GM20000 (cell line): ENCODE measurements around the gene OSBP2.
A peak's percentile ranks its signal among the peaks of the same experiment; 100 is the strongest.

ENCODE experiments used
- DNase-seq: peaks from one replicate; pipeline ENCODE4 v3.0.0; 2012; ENCODE audit warnings: low spot score
- TF ChIP-seq, protein P1 (sequence below): IDR thresholded peaks from 2 replicates; pipeline ENCODE4 v1.5.1; 2012; ENCODE audit warnings: mild to moderate bottlenecking, control low read depth; ENCODE audit errors: extremely low read depth, missing control alignments

OSBP2 gene, protein sequence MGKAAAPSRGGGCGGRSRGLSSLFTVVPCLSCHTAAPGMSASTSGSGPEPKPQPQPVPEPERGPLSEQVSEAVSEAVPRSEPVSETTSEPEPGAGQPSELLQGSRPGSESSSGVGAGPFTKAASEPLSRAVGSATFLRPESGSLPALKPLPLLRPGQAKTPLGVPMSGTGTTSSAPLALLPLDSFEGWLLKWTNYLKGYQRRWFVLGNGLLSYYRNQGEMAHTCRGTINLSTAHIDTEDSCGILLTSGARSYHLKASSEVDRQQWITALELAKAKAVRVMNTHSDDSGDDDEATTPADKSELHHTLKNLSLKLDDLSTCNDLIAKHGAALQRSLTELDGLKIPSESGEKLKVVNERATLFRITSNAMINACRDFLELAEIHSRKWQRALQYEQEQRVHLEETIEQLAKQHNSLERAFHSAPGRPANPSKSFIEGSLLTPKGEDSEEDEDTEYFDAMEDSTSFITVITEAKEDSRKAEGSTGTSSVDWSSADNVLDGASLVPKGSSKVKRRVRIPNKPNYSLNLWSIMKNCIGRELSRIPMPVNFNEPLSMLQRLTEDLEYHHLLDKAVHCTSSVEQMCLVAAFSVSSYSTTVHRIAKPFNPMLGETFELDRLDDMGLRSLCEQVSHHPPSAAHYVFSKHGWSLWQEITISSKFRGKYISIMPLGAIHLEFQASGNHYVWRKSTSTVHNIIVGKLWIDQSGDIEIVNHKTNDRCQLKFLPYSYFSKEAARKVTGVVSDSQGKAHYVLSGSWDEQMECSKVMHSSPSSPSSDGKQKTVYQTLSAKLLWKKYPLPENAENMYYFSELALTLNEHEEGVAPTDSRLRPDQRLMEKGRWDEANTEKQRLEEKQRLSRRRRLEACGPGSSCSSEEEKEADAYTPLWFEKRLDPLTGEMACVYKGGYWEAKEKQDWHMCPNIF

DNA sequence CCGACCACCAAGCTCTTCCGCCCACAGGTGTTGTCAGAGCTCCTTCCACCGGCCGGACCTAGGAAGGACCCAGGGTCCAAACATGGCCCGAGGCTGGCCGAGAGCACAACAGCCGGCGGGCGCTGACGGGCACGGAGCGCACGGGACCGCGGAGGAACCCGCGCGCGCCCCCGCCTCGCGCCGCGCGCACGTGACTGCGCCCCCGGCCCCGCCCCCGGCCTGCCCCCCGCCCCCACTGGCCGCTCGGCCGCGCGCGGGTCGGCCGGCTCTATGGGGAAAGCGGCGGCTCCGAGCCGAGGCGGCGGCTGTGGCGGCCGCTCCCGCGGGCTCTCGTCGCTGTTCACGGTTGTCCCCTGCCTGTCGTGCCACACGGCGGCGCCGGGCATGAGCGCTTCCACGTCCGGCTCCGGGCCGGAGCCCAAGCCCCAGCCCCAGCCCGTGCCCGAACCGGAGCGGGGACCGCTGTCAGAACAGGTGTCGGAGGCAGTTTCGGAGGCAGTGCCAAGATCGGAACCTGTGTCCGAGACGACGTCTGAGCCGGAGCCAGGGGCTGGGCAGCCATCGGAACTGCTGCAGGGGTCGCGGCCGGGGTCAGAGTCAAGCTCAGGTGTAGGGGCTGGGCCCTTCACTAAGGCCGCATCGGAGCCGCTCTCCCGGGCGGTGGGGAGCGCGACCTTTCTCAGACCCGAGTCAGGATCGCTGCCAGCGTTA, at the start of gene OSBP2:
Gene OSBP2 (plus strand): TSS at position 235 of the 711 bp plus-strand sequence. CDS start 36 bp downstream, at position 271.
- TF ChIP-seq, protein P1, sequence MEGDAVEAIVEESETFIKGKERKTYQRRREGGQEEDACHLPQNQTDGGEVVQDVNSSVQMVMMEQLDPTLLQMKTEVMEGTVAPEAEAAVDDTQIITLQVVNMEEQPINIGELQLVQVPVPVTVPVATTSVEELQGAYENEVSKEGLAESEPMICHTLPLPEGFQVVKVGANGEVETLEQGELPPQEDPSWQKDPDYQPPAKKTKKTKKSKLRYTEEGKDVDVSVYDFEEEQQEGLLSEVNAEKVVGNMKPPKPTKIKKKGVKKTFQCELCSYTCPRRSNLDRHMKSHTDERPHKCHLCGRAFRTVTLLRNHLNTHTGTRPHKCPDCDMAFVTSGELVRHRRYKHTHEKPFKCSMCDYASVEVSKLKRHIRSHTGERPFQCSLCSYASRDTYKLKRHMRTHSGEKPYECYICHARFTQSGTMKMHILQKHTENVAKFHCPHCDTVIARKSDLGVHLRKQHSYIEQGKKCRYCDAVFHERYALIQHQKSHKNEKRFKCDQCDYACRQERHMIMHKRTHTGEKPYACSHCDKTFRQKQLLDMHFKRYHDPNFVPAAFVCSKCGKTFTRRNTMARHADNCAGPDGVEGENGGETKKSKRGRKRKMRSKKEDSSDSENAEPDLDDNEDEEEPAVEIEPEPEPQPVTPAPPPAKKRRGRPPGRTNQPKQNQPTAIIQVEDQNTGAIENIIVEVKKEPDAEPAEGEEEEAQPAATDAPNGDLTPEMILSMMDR: no peak
- peak; percentile 70 for DNase-seq

DNA sequence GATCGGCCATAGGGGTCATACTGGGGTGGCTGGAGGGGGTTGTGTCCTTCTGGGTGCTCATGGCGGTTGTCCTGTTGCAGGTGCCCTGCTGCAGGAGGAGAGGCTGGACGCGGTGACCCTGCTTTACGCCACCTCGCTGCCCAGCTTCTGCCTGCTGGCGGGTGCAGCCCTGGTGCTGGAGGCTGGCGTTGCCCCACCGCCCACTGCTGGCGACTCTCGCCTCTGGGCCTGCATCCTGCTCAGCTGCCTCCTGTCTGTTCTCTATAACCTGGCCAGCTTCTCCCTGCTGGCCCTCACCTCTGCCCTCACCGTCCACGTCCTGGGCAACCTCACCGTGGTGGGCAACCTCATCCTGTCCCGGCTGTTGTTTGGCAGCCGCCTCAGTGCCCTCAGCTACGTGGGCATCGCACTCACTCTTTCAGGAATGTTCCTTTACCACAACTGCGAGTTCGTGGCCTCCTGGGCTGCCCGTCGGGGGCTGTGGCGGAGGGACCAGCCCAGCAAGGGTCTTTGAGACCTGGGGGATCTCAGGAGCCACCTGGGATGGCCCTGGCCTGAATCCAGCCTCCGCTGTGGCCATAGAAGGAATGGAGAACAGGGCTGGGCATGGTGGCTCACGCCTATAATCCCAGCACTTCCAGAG, 48.0 kb upstream of the OSBP2 start:
- TF ChIP-seq, protein P1: no peak

DNA sequence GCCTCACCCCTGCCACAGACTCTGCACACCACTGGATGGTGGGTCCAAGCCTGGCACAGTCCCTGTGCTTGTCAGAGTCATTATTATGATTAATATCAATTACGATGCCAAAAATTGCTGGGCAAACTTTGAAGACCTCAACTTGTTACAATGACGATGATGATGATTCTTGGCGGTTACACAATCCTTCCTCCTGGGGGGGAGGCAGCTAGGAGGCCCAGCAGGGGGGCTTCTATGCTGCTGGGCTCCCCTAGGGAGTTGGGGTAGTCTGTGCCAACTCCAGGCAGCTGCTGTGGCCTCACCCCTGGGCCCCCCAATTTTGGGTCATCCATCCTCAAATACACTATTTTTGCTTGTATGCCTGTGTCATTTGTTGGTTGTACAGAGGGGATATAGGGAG, 47.1 kb upstream of the OSBP2 start:
- TF ChIP-seq, protein P1: no peak
- DNase-seq: no peak

More for the DNA sequence above, 48.0 kb upstream of the OSBP2 start:
- DNase-seq: no peak

DNA sequence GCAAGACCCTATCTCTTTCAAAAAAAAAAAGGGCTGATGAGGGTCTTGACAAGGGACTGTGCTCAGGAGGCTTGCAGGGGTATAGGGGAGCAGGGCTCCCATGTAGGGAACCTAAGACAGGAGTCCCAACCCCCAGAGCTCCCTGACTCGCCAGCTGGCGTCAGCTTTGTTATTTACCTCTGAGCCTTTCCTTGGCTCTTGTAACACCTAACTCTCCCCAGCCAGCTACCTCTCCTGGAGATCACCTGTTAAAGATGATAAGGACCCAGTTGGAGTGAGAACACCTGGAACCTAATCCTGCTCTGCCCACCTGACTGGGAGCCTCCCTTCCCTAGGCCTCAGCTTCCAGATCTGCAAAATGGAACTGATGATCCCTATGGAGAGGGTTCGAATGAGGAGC, 45.8 kb upstream of the OSBP2 start:
- DNase-seq: no peak
- TF ChIP-seq, protein P1: no peak

DNA sequence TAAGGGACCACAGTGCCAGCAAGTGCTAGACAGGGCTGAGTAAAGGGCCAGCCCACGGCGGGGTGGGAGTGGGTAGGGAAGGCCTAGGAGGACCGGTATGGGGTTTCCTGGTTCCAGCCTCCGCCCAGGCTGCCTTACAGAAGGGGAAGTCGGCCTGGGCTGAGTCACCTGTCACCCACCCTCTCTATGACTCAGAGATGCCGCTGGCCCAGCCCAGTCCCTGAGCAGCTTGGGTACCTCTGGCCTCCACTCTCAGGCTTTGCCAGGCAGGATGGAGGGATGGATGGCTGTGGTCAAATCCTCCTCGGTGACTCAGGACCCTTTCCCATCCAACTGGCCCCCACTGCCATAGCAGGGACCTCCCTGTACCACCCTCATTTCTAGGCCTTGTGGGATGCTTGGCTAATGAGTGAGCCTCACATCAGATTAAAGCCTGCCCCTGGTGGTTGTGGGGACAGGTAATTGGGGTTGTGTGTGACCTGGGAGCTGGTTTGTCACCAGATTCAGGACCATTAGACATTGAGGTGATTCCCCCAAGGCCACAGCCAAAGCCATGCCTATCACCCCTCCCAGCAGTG, 45.2 kb upstream of the OSBP2 start:
- TF ChIP-seq, protein P1: no peak
- peak; percentile 87 for DNase-seq

DNA sequence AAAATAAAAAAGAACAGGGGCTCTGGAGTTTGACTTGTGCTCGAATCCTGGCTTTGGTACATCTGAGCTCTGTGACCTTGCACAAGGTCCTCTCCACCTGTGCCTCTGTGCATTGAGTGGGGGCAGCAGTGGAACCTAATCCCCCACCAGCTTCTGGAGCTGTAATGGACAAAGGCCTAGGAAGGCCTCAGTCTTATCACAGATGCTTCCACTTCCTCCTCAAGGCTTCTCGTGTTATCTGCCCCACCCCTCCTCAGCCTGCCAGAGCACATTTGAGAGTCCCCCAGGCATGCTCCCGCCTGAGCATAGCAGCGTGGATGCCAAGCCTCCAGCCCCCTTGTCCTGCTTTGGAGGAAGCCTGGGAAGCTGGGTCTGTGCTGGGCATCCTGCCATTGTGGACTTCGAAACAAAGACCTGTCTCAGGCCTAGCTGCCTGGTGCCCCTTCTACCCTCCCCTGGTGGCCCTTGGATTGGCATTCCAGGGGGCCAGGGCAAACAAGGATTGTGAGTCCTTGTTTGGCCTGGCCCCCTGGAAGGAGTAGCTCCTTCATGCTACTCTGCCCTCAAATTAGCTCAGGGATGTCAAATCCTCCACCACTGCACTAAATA, 44.1 kb upstream of the OSBP2 start:
- TF ChIP-seq, protein P1: no peak
- DNase-seq: no peak
